ENCODE measurements around the gene CERT1.

The CERT1 gene

GRCh38 chr5:75471193-75471592, 40.2 kb downstream of the CERT1 start:
- Mint-ChIP-seq H3K27me3 (no peaks in the 10 kb centered on the region), H3K27ac (no peak overlapping the region), H3K4me3 (no peak overlapping the region), H3K36me3 (peaks cover 46% of the 10 kb centered on the region), H3K9me3 (ENCODE audit: low read depth) (peaks cover 30% of the 10 kb centered on the region), H3K4me1 (ENCODE audit: low read depth) (peaks cover 16% of the 10 kb centered on the region)

GRCh38 chr5:75469017-75469416, 42.4 kb downstream of the CERT1 start:
- Mint-ChIP-seq H3K4me3 (no peak overlapping the region), H3K4me1 (ENCODE audit: low read depth) (peaks cover 35% of the 10 kb centered on the region), H3K27ac (no peak overlapping the region), H3K9me3 (ENCODE audit: low read depth) (peaks cover 32% of the 10 kb centered on the region), H3K36me3 (peaks cover 43% of the 10 kb centered on the region), H3K27me3 (no peaks in the 10 kb centered on the region)

- H3K9me3 Mint-ChIP-seq (ENCODE audit: low read depth), result peaks cover 35% of the 10 kb centered on the region
- H3K4me3 Mint-ChIP-seq, result no peak overlapping the region
- no peaks in the 10 kb centered on the region for H3K27me3 Mint-ChIP-seq
- peaks cover 39% of the 10 kb centered on the region for H3K4me1 Mint-ChIP-seq (ENCODE audit: low read depth)
- H3K36me3 Mint-ChIP-seq, result peaks cover 45% of the 10 kb centered on the region
- no peak overlapping the region for H3K27ac Mint-ChIP-seq
Observed at GRCh38 chr5:75468593-75468992, 42.8 kb downstream of the CERT1 start.

- no peak overlapping the region for H3K4me3 Mint-ChIP-seq
- H3K9me3 Mint-ChIP-seq (ENCODE audit: low read depth), result peaks cover 38% of the 10 kb centered on the region
- peak overlapping the region; percentile 43 for H3K27ac Mint-ChIP-seq
- no peaks in the 10 kb centered on the region for H3K27me3 Mint-ChIP-seq
- H3K36me3 Mint-ChIP-seq, result peaks cover 42% of the 10 kb centered on the region
- peaks cover 55% of the 10 kb centered on the region for H3K4me1 Mint-ChIP-seq (ENCODE audit: low read depth)
Observed at GRCh38 chr5:75466006-75466716, 45.3 kb downstream of the CERT1 start.

- Mint-ChIP-seq H3K9me3 (ENCODE audit: low read depth) (peaks cover 31% of the 10 kb centered on the region), H3K27ac (no peak overlapping the region), H3K27me3 (no peaks in the 10 kb centered on the region), H3K36me3 (peaks cover 39% of the 10 kb centered on the region), H3K4me1 (ENCODE audit: low read depth) (peaks cover 58% of the 10 kb centered on the region), H3K4me3 (no peak overlapping the region)
Observed at GRCh38 chr5:75465480-75465879, 45.9 kb downstream of the CERT1 start.

GRCh38 chr5:75463726-75464125, 47.7 kb downstream of the CERT1 start:
- Mint-ChIP-seq H3K27ac (peak overlapping the region; percentile 42), H3K36me3 (peaks cover 34% of the 10 kb centered on the region), H3K27me3 (no peaks in the 10 kb centered on the region), H3K4me1 (ENCODE audit: low read depth) (peaks cover 58% of the 10 kb centered on the region), H3K9me3 (ENCODE audit: low read depth) (peaks cover 17% of the 10 kb centered on the region), H3K4me3 (no peak overlapping the region)

GRCh38 chr5:75461679-75462078, 49.8 kb downstream of the CERT1 start:
- Mint-ChIP-seq H3K4me3 (no peak overlapping the region), H3K9me3 (ENCODE audit: low read depth) (peaks cover 8% of the 10 kb centered on the region), H3K27ac (no peak overlapping the region), H3K4me1 (ENCODE audit: low read depth) (peaks cover 50% of the 10 kb centered on the region), H3K36me3 (peaks cover 33% of the 10 kb centered on the region), H3K27me3 (no peaks in the 10 kb centered on the region)

GRCh38 chr5:75460942-75461610, 50.4 kb downstream of the CERT1 start:
- peaks cover 33% of the 10 kb centered on the region for H3K36me3 Mint-ChIP-seq
- peaks cover 8% of the 10 kb centered on the region for H3K9me3 Mint-ChIP-seq (ENCODE audit: low read depth)
- no peaks in the 10 kb centered on the region for H3K27me3 Mint-ChIP-seq
- H3K4me3 Mint-ChIP-seq, result no peak overlapping the region
- no peak overlapping the region for H3K27ac Mint-ChIP-seq
- peaks cover 44% of the 10 kb centered on the region for H3K4me1 Mint-ChIP-seq (ENCODE audit: low read depth)

GRCh38 chr5:75460532-75460931, 50.9 kb downstream of the CERT1 start:
- Mint-ChIP-seq H3K27ac (no peak overlapping the region), H3K36me3 (peaks cover 38% of the 10 kb centered on the region), H3K9me3 (ENCODE audit: low read depth) (peaks cover 8% of the 10 kb centered on the region), H3K4me1 (ENCODE audit: low read depth) (peaks cover 39% of the 10 kb centered on the region), H3K4me3 (no peak overlapping the region), H3K27me3 (no peaks in the 10 kb centered on the region)

- Mint-ChIP-seq H3K9me3 (ENCODE audit: low read depth) (no peaks in the 10 kb centered on the region), H3K4me1 (ENCODE audit: low read depth) (peaks cover 16% of the 10 kb centered on the region), H3K27ac (no peak overlapping the region), H3K36me3 (peaks cover 44% of the 10 kb centered on the region), H3K4me3 (no peak overlapping the region), H3K27me3 (no peaks in the 10 kb centered on the region)
Observed at GRCh38 chr5:75457691-75458090, 53.7 kb downstream of the CERT1 start.

- peaks cover 13% of the 10 kb centered on the region for H3K4me1 Mint-ChIP-seq (ENCODE audit: low read depth)
- H3K36me3 Mint-ChIP-seq, result peaks cover 42% of the 10 kb centered on the region
- H3K9me3 Mint-ChIP-seq (ENCODE audit: low read depth), result no peaks in the 10 kb centered on the region
- no peaks in the 10 kb centered on the region for H3K27me3 Mint-ChIP-seq
- H3K4me3 Mint-ChIP-seq, result no peak overlapping the region
- no peak overlapping the region for H3K27ac Mint-ChIP-seq
Observed at GRCh38 chr5:75457161-75457560, 54.3 kb downstream of the CERT1 start.

GRCh38 chr5:75450069-75450468, 61.4 kb downstream of the CERT1 start:
- Mint-ChIP-seq H3K36me3 (peaks cover 42% of the 10 kb centered on the region), H3K4me1 (ENCODE audit: low read depth) (peaks cover 6% of the 10 kb centered on the region), H3K27me3 (no peaks in the 10 kb centered on the region), H3K9me3 (ENCODE audit: low read depth) (peaks cover 12% of the 10 kb centered on the region), H3K4me3 (no peak overlapping the region), H3K27ac (no peak overlapping the region)

GRCh38 chr5:75446068-75446467, 65.4 kb downstream of the CERT1 start:
- H3K4me1 Mint-ChIP-seq (ENCODE audit: low read depth), result peaks cover 3% of the 10 kb centered on the region
- H3K36me3 Mint-ChIP-seq, result peaks cover 42% of the 10 kb centered on the region
- no peak overlapping the region for H3K27ac Mint-ChIP-seq
- H3K4me3 Mint-ChIP-seq, result no peak overlapping the region
- H3K27me3 Mint-ChIP-seq, result no peaks in the 10 kb centered on the region
- H3K9me3 Mint-ChIP-seq (ENCODE audit: low read depth), result peaks cover 24% of the 10 kb centered on the region

- peaks cover 25% of the 10 kb centered on the region for H3K36me3 Mint-ChIP-seq
- no peak overlapping the region for H3K4me3 Mint-ChIP-seq
- H3K9me3 Mint-ChIP-seq (ENCODE audit: low read depth), result peaks cover 19% of the 10 kb centered on the region
- H3K27me3 Mint-ChIP-seq, result no peaks in the 10 kb centered on the region
- H3K4me1 Mint-ChIP-seq (ENCODE audit: low read depth), result peaks cover 2% of the 10 kb centered on the region
- no peak overlapping the region for H3K27ac Mint-ChIP-seq
Observed at GRCh38 chr5:75441560-75441959, 69.9 kb downstream of the CERT1 start.

- peaks cover 22% of the 10 kb centered on the region for H3K36me3 Mint-ChIP-seq
- H3K4me3 Mint-ChIP-seq, result no peak overlapping the region
- H3K4me1 Mint-ChIP-seq (ENCODE audit: low read depth), result peaks cover 2% of the 10 kb centered on the region
- no peak overlapping the region for H3K27ac Mint-ChIP-seq
- H3K9me3 Mint-ChIP-seq (ENCODE audit: low read depth), result peaks cover 12% of the 10 kb centered on the region
- H3K27me3 Mint-ChIP-seq, result no peaks in the 10 kb centered on the region
Observed at GRCh38 chr5:75439276-75439675, 72.2 kb downstream of the CERT1 start.

- H3K36me3 Mint-ChIP-seq, result peaks cover 27% of the 10 kb centered on the region
- peaks cover 12% of the 10 kb centered on the region for H3K9me3 Mint-ChIP-seq (ENCODE audit: low read depth)
- H3K4me1 Mint-ChIP-seq (ENCODE audit: low read depth), result peaks cover 4% of the 10 kb centered on the region
- no peak overlapping the region for H3K27ac Mint-ChIP-seq
- H3K27me3 Mint-ChIP-seq, result no peaks in the 10 kb centered on the region
- no peak overlapping the region for H3K4me3 Mint-ChIP-seq
Observed at GRCh38 chr5:75438722-75439121, 72.7 kb downstream of the CERT1 start.
